HepG2 (cell line): ENCODE results near the gene ZNF189. TPM values are rescaled to one million over a fixed set of nuclear protein-coding genes. Genes with fewer than 3 reads are reported as not detected.

Experiments used
- ATF2 ChIP-seq: sonication (generic); formaldehyde crosslinking; IDR thresholded peaks from 2 replicates; pipeline ENCODE4 v1.4.0; 2020; ENCODE audit warnings: missing genetic modification reagents
- CREB1 ChIP-seq, 2 experiments: fragments of 450-650 bp in 1 of 2; IDR thresholded peaks; 2 replicates each; pipeline ENCODE4 v1.6.1; 2016 to 2017; ENCODE audit warnings: control low read depth in 1 of 2, mild to moderate bottlenecking in 1 of 2, missing compliant biosample characterization in 1 of 2, missing genetic modification characterization in 1 of 2
- GTF2F1 ChIP-seq: fragments of 150-350 bp; IDR thresholded peaks from 2 replicates; pipeline ENCODE4 v1.6.1; 2014; ENCODE audit warnings: low read length
- HBP1 ChIP-seq: IDR thresholded peaks from 2 replicates; pipeline ENCODE4 v1.6.1; 2016; ENCODE audit warnings: low read depth, control low read depth
- HHEX ChIP-seq: IDR thresholded peaks from 2 replicates; pipeline ENCODE4 v1.6.1; 2016; ENCODE audit warnings: control low read depth
- HNF1A ChIP-seq, 2 experiments: sonication (generic) in 1 of 2; formaldehyde crosslinking in 1 of 2; IDR thresholded peaks; 2 replicates each; pipeline versions ENCODE4 v1.4.0 to v1.6.1; 2016 to 2020; ENCODE audit warnings: borderline replicate concordance in 1 of 2, low read depth in 1 of 2, mild to moderate bottlenecking in 1 of 2, missing genetic modification reagents in 1 of 2
- HNRNPK ChIP-seq: fragments of 200-400 bp; formaldehyde crosslinking; IDR thresholded peaks from 2 replicates; pipeline ENCODE4 v1.6.1; 2018; ENCODE audit warnings: low read length, low read depth, moderate library complexity, mild to moderate bottlenecking; ENCODE audit not compliant: poor library complexity, severe bottlenecking
- HOXA7 ChIP-seq: sonication (generic); formaldehyde crosslinking; IDR thresholded peaks from 2 replicates; pipeline ENCODE4 v1.8.1; 2022; ENCODE audit warnings: mild to moderate bottlenecking, missing genetic modification reagents, moderate library complexity
- KLF6 ChIP-seq: IDR thresholded peaks from 2 replicates; pipeline ENCODE4 v1.8.0; 2016; ENCODE audit warnings: missing biosample characterization, missing genetic modification reagents
- KMT2A ChIP-seq: sonication (generic); formaldehyde crosslinking; IDR thresholded peaks from 2 replicates; pipeline ENCODE4 v1.4.0; 2020; ENCODE audit warnings: missing genetic modification reagents
- MIXL1 ChIP-seq: IDR thresholded peaks from 2 replicates; pipeline ENCODE4 v1.6.1; 2016
- PCBP1 ChIP-seq: fragments of 200-400 bp; formaldehyde crosslinking; IDR thresholded peaks from 2 replicates; pipeline ENCODE4 v1.6.1; 2017; ENCODE audit warnings: mild to moderate bottlenecking, low read depth, low read length, borderline replicate concordance
- POGZ ChIP-seq: sonication (generic); formaldehyde crosslinking; IDR thresholded peaks from 2 replicates; pipeline ENCODE4 v1.4.0; 2020; ENCODE audit warnings: mild to moderate bottlenecking, missing genetic modification reagents
- PRPF4 ChIP-seq: fragments of 200-400 bp; formaldehyde crosslinking; IDR thresholded peaks from 2 replicates; pipeline ENCODE4 v1.6.1; 2016; ENCODE audit warnings: low read length, low read depth; ENCODE audit not compliant: poor library complexity, severe bottlenecking
- SP2 ChIP-seq: sonication (generic); formaldehyde crosslinking; IDR thresholded peaks from 2 replicates; pipeline ENCODE4 v1.5.1; 2020; ENCODE audit warnings: mild to moderate bottlenecking, missing genetic modification reagents
- ZNF280D ChIP-seq: sonication (generic); formaldehyde crosslinking; IDR thresholded peaks from 2 replicates; pipeline ENCODE4 v1.5.1; 2020; ENCODE audit warnings: mild to moderate bottlenecking, missing genetic modification reagents
- ZNF639 ChIP-seq: conservative IDR thresholded peaks from 2 replicates; pipeline ENCODE4 v1.6.1; 2018; ENCODE audit warnings: missing genetic modification reagents
- ZNF672 ChIP-seq: sonication (generic); formaldehyde crosslinking; IDR thresholded peaks from 2 replicates; pipeline ENCODE4 v1.8.1; 2022; ENCODE audit warnings: missing genetic modification reagents
- ZNF678 ChIP-seq: sonication (generic); formaldehyde crosslinking; IDR thresholded peaks from 2 replicates; pipeline ENCODE4 v1.4.0; 2020; ENCODE audit warnings: mild to moderate bottlenecking, missing genetic modification reagents
- polyA plus RNA-seq, 8 experiments: library from polyadenylated mRNA; depleted of rRNA in 3 of 8; stranded (reverse) in 7 of 8; unstranded in 1 of 8; fragments of >200 nt; fragmentation: Illumina TruSeq in 4 of 8; extraction: Trizol in 4 of 8; gene quantifications; 2 replicates each; pipeline versions ENCODE4 v1.2.1 to v1.2.3, GENCODE V29; 2011 to 2016; ENCODE audit warnings: low read depth in 4 of 8, missing spikeins in 1 of 8, mixed read lengths in 1 of 8; ENCODE audit not compliant: insufficient read depth in 1 of 8
- total RNA-seq, 5 experiments: library from RNA; depleted of rRNA; stranded (reverse); fragments of >200 nt; fragmentation: Illumina TruSeq; extraction: Trizol; gene quantifications; 2 replicates each; pipeline ENCODE4 v1.2.3, GENCODE V29; 2016; ENCODE audit warnings: low read depth in 1 of 5

The ZNF189 gene
- total and polyA plus RNA-seq, 2 of the 13 experiments (the other 11 are each of a cell fraction or from before 2014, with no cell fraction given), result 8.4 to 50.0 TPM

GRCh38 chr9:101457003-101457402 lies 58.4 kb downstream of the ZNF189 start (continued):
- TF ChIP-seq ZNF280D (CRISPR knock-in tag), result peak; percentile 30; the same call in 1 of the 2 replicates
- TF ChIP-seq CREB1 (IDR thresholded peaks at IDR 0.05), result no peak
- no peak for TF ChIP-seq CREB1 (CRISPR knock-in tag; IDR thresholded peaks at IDR 0.05)
- TF ChIP-seq ZNF672 (CRISPR knock-in tag), result no peak
- TF ChIP-seq SP2 (CRISPR knock-in tag), result no peak
- peak; percentile 54; the same call in 1 of the 2 replicates for TF ChIP-seq POGZ (CRISPR knock-in tag)
- TF ChIP-seq ATF2, result no peak
- TF ChIP-seq ZNF639 (CRISPR knock-in tag), result no peak
- TF ChIP-seq MIXL1 (CRISPR knock-in tag), result 0 out of 2 replicates have a peak, but pooled peaks have one; percentile 33
- no peak for TF ChIP-seq ZNF678 (CRISPR knock-in tag)
- TF ChIP-seq HBP1 (CRISPR knock-in tag), result no peak
- TF ChIP-seq HOXA7 (CRISPR knock-in tag), result no peak
- no peak for TF ChIP-seq PCBP1
- no peak for TF ChIP-seq KMT2A
- no peak for TF ChIP-seq HNRNPK
- TF ChIP-seq KLF6 (CRISPR knock-in tag), result no peak
- TF ChIP-seq HNF1A (IDR thresholded peaks at IDR 0.05; ENCODE audit: low read depth), result no peak
- no peak for TF ChIP-seq HNF1A (CRISPR knock-in tag; IDR thresholded peaks at IDR 0.05; ENCODE audit: borderline replicate concordance)
- no peak for TF ChIP-seq GTF2F1
- no peak for TF ChIP-seq PRPF4
- no peak for TF ChIP-seq HHEX (CRISPR knock-in tag)
